ENCODE results near the gene RCOR1.

RCOR1 gene

DNA sequence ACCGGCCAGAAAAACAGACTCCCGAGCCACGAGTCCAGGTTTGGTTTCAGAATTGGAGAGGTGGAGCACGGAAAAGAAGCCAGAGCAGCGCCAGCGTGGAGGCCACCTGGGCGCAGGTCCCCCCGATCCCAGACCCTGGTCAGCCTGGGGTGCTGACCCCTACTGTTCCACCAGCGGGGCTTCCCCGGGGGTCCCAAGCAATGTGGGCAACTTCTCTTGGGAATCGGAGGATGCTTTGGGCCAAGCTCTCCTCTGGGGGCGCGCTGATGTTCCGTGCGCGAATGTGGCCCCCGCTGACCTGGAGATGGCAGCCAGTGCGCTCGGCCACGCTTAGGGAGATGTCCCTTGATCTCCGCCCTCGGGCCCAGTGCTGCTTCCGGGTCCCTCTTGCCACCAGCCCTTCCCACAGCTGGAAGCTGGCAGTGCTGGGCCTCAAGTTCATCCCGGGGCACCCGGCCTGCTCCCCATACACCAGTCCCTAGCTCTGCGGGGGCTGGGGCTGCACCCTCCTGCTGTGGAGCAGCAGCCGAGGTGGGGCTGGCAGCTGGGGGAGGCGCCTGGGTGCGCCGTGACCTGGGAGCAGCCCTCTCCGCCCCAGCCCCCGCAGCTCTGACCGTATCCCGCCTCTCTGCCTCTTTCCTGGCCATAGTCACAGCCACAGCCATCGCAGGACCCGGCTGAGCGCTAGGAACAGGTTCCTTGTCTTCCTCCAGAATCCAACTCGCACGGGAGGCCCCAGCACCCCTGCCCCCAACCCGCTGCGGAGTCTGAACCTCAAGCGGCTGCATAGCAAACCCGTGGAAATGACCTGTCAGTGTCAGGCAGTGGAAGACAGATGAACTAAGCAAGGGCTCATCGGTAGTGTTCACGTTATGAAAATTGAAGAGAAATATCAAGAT is 91.2 kb downstream of the RCOR1 start:
- no peak for DNase-seq
- H3K36me3 ChIP-seq: peaks cover 4% of the 10 kb centered on the region; the same call in 1 of the 2 replicates
- no peaks in the 10 kb centered on the region for H3K27me3 ChIP-seq (ENCODE audit: insufficient read depth, low read depth, severe bottlenecking)
- TF ChIP-seq, protein P1, sequence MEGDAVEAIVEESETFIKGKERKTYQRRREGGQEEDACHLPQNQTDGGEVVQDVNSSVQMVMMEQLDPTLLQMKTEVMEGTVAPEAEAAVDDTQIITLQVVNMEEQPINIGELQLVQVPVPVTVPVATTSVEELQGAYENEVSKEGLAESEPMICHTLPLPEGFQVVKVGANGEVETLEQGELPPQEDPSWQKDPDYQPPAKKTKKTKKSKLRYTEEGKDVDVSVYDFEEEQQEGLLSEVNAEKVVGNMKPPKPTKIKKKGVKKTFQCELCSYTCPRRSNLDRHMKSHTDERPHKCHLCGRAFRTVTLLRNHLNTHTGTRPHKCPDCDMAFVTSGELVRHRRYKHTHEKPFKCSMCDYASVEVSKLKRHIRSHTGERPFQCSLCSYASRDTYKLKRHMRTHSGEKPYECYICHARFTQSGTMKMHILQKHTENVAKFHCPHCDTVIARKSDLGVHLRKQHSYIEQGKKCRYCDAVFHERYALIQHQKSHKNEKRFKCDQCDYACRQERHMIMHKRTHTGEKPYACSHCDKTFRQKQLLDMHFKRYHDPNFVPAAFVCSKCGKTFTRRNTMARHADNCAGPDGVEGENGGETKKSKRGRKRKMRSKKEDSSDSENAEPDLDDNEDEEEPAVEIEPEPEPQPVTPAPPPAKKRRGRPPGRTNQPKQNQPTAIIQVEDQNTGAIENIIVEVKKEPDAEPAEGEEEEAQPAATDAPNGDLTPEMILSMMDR (IDR thresholded peaks at IDR 0.05; ENCODE audit: low read depth, low read length): no peak
- no peak overlapping the region for H3K27ac ChIP-seq
- no peak overlapping the region for H3K4me3 ChIP-seq (ENCODE audit: low read depth, low read length)
- H3K9me3 ChIP-seq (ENCODE audit: severe bottlenecking): no peaks in the 10 kb centered on the region

DNA sequence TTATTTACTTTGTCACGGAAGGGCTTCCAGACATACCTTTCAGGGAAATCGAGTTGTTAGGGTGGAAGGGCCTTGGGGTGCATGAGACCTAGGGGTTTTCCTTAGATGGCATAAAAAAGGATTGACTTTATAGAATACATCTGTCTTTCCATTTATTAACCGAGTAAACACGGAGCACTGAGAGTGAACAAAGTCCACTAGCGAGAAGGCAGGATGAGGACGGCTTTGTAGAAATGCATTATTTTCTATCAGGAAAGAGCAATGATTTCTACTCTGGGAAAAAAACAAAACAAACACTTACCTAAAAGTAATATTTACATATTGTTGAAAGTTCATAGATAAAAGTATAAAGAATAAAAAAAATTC is 91.8 kb downstream of the RCOR1 start:
- no peaks in the 10 kb centered on the region for H3K27me3 ChIP-seq (ENCODE audit: insufficient read depth, low read depth, severe bottlenecking)
- peaks cover 4% of the 10 kb centered on the region; the same call in 1 of the 2 replicates for H3K36me3 ChIP-seq
- H3K9me3 ChIP-seq (ENCODE audit: severe bottlenecking): no peaks in the 10 kb centered on the region
- TF ChIP-seq, protein P1 (IDR thresholded peaks at IDR 0.05; ENCODE audit: low read depth, low read length): no peak
- no peak for DNase-seq
- H3K27ac ChIP-seq: no peak overlapping the region
- H3K4me3 ChIP-seq (ENCODE audit: low read depth, low read length): no peak overlapping the region

DNA sequence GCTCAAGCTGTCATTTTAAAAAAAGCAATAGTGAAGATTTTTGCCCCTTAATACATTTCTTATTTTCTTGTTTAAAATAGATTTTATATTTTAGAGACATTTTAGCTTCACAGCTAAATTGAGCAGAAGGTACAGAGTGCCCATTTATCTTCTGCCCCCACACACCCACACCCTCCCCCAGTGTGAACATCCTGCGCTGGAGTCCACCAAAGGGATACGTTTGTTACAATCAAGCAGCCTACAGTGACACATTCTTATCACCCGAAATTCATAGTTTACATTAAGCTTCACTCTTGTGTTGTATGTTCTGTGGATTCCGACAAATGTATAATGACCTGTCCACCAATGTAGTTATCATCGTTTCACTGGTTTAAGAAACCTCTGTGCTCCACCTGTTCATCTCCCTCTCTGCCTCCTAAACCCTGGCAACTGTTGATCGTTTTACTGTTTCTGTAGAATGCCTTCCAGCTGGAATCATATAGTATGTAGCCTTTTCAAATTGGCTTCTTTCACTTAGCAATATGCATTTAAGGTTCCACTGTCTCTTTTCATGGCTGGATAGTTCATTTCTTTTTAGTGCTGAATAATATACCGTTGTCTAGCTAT is 93.8 kb downstream of the RCOR1 start:
- DNase-seq: no peak
- H3K27ac ChIP-seq: no peak overlapping the region
- no peak overlapping the region for H3K4me3 ChIP-seq (ENCODE audit: low read depth, low read length)
- no peaks in the 10 kb centered on the region for H3K9me3 ChIP-seq (ENCODE audit: severe bottlenecking)
- peaks cover 4% of the 10 kb centered on the region; the same call in 1 of the 2 replicates for H3K36me3 ChIP-seq
- TF ChIP-seq, protein P1 (IDR thresholded peaks at IDR 0.05; ENCODE audit: low read depth, low read length): no peak
- H3K27me3 ChIP-seq (ENCODE audit: insufficient read depth, low read depth, severe bottlenecking): no peaks in the 10 kb centered on the region

DNA sequence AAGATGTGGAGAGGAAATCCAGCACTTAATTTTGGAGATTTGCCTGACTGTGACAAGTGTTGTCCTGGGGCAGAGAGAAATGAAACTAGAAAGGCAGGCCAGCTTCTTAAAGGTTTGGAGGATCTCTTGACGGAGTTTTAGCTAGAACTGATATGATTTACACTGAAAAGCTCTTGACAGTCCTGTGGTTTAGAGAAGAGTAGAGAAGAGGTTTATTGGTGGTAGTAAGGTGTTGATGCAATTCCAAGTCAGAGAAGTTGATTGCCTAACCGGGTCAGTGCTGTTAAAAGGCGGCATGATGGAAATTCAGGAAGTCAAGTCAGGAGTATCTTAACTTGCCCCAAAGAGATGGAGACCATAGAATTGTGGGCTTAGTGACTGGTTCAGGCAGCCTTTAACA is 95.8 kb downstream of the RCOR1 start:
- no peak for DNase-seq
- Histone ChIP-seq H3K9me3 (ENCODE audit: severe bottlenecking) (no peaks in the 10 kb centered on the region), H3K4me3 (ENCODE audit: low read depth, low read length) (no peak overlapping the region), H3K27me3 (ENCODE audit: insufficient read depth, low read depth, severe bottlenecking) (no peaks in the 10 kb centered on the region), H3K36me3 (no peaks in the 10 kb centered on the region; the same call in 1 of the 2 replicates), H3K27ac (no peak overlapping the region)
- TF ChIP-seq, protein P1 (IDR thresholded peaks at IDR 0.05; ENCODE audit: low read depth, low read length): no peak

DNA sequence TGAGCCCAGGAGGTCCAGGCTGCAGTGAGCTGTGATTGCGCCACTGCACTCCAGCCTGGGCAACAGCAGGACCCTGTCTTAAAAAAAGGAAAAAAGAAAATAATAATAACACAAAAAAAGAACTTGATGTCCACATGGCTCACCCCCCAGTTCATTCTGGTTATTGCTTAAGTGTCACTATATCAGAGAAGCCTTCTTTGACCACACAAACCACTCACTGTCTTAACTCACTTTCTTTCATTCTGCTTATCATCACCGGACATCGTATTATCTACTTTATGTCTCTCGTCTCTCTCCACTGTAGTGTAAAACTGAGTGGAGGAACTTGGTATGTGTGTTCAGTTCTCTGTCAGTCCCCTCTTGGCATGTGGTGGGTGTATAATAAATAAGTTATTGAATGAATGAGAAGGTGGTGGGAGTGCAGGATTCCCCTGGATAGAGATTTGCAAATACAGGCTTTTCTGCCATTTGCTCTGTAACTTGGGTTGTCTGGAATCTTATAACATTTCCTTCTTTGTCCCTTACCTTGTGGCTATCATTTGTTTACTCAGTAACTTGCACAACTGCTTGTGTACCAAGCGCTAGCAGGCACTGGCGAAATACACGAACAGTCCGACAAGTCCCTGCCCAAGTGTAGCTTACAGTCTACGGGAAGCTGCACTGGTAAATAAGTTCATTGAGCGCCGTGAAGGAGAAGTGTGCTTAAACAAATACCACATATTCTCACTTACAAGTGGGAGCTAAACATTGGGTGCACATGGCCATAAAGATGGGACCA is 98.2 kb downstream of the RCOR1 start:
- Histone ChIP-seq H3K27ac (no peak overlapping the region), H3K4me3 (ENCODE audit: low read depth, low read length) (no peak overlapping the region), H3K36me3 (no peaks in the 10 kb centered on the region; the same call in 1 of the 2 replicates), H3K9me3 (ENCODE audit: severe bottlenecking) (no peaks in the 10 kb centered on the region), H3K27me3 (ENCODE audit: insufficient read depth, low read depth, severe bottlenecking) (no peaks in the 10 kb centered on the region)
- TF ChIP-seq, protein P1 (IDR thresholded peaks at IDR 0.05; ENCODE audit: low read depth, low read length): no peak
- no peak for DNase-seq

Measured in WERI-Rb-1 (cell line).